ENCODE data around the gene SLITRK5.

The SLITRK5 gene

DNA sequence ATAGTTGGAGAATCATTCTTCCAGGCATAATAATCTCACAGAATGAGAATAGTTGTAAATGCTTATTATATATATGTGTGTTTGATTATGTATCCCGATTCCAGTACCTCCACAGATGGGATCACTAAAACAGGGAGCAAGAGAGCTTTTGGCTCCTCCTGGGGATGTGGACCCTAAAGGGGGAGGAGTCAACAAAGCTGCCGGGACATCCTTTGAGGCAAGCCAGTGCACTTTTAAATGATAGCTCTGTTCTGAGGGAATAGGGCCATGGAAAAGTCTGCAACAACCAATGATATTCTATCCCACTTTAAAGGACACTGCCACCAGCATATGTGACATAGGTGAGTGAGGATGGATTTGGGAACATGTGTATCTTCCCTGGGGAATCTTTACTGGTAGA is 40.8 kb downstream of the SLITRK5 start:
- FAIRE-seq (no peak), DNase-seq (ENCODE audit: low spot score) (no peak)
